IMR-90 (cell line): Measurements from ENCODE around the gene FOXC1. TPM values are rescaled to one million over a fixed set of nuclear protein-coding genes. Genes with fewer than 3 reads are reported as not detected.

Source experiments
- ATAC-seq: fragments of 200-7000 bp; cut with Tn5 transposase; 2 replicates; pipeline ENCODE4 v1.9.1; 2020; ENCODE audit warnings: low read depth, mild to moderate bottlenecking, moderate library complexity
- BruUV-seq: library from RNA; stranded (reverse); fragments of 400-500 nt; replicated peaks from 2 replicates; lab custom pipeline; 2021; lab: Mats Ljungman, UMichigan
- CTCF ChIA-PET: fragments of 300-600 bp; formaldehyde crosslinking; extraction: SDS; loops from one replicate; lab custom pipeline; 2021; ENCODE audit warnings: antibody characterized with exemption; lab: Yijun Ruan, JAX
- POLR2A ChIA-PET: fragments of 300-600 bp; sonication (Branson Sonifier 250); formaldehyde crosslinking; loops from one replicate; lab custom pipeline; 2022; ENCODE audit warnings: antibody characterized with exemption; ENCODE audit not compliant: unreplicated experiment; lab: Charles Lee
- DNase-seq: peaks from one replicate; pipeline ENCODE4 v3.0.0; 2013
- H2AFZ ChIP-seq: replicated peaks from 2 replicates; pipeline ENCODE3; 2013; ENCODE audit warnings: low read length, mild to moderate bottlenecking; ENCODE audit not compliant: poor library complexity
- H2AK5ac ChIP-seq: 2 replicates; pipeline ENCODE4 v1.6.1; 2013; ENCODE audit warnings: low read depth, low read length, inconsistent platforms
- H2AK9ac ChIP-seq: replicated peaks from 2 replicates; pipeline ENCODE3; 2013; ENCODE audit warnings: mild to moderate bottlenecking, low read depth, low read length, moderate library complexity; ENCODE audit not compliant: poor library complexity
- H2BK120ac ChIP-seq: 2 replicates; pipeline ENCODE4 v1.6.1; 2013; ENCODE audit warnings: low read depth, low read length, inconsistent platforms
- H2BK15ac ChIP-seq: 3 replicates; pipeline ENCODE4 v1.6.1; 2013; ENCODE audit warnings: low read depth, low read length, inconsistent platforms
- H2BK20ac ChIP-seq: 2 replicates; pipeline ENCODE4 v1.6.1; 2013; ENCODE audit warnings: low read depth, mild to moderate bottlenecking, inconsistent platforms, low read length, moderate library complexity
- H2BK5ac ChIP-seq: 2 replicates; pipeline ENCODE4 v1.6.1; 2013; ENCODE audit warnings: mild to moderate bottlenecking, low read depth, low read length, inconsistent platforms; ENCODE audit not compliant: poor library complexity, severe bottlenecking
- H3K14ac ChIP-seq: replicated peaks from 2 replicates; pipeline ENCODE4 v1.6.1; 2013; ENCODE audit warnings: low read depth, low read length, inconsistent platforms
- H3K18ac ChIP-seq: 2 replicates; pipeline ENCODE4 v1.6.1; 2013; ENCODE audit warnings: low read depth, low read length, control low read depth
- H3K23ac ChIP-seq: 2 replicates; pipeline ENCODE4 v1.6.1; 2013; ENCODE audit warnings: low read depth, low read length, inconsistent platforms
- H3K27ac ChIP-seq: 2 replicates; pipeline ENCODE4 v1.5.1; 2013; ENCODE audit warnings: mild to moderate bottlenecking, control low read depth, low read length; ENCODE audit not compliant: insufficient read depth
- H3K27me3 ChIP-seq: 2 replicates; pipeline ENCODE4 v1.6.1; 2013; ENCODE audit warnings: low read length; ENCODE audit not compliant: control insufficient read depth, insufficient read depth
- H3K36me3 ChIP-seq: 2 replicates; pipeline ENCODE4 v1.6.1; 2013; ENCODE audit warnings: low read length, mixed read lengths; ENCODE audit not compliant: control insufficient read depth, insufficient read depth
- H3K4ac ChIP-seq: 2 replicates; pipeline ENCODE4 v1.6.1; 2013; ENCODE audit warnings: low read depth, low read length, inconsistent platforms
- H3K4me1 ChIP-seq: 2 replicates; pipeline ENCODE4 v1.6.1; 2013; ENCODE audit warnings: low read length, mixed read lengths; ENCODE audit not compliant: control insufficient read depth, insufficient read depth
- H3K4me2 ChIP-seq: 2 replicates; pipeline ENCODE4 v1.6.1; 2013; ENCODE audit warnings: low read depth, mild to moderate bottlenecking, control low read depth, low read length, moderate library complexity
- H3K4me3 ChIP-seq: 2 replicates; pipeline ENCODE4 v1.5.1; 2013; ENCODE audit warnings: low read depth, mild to moderate bottlenecking, control low read depth, low read length, moderate library complexity; ENCODE audit not compliant: insufficient read depth
- H3K56ac ChIP-seq: 2 replicates; pipeline ENCODE4 v1.6.1; 2013; ENCODE audit warnings: low read length, inconsistent platforms; ENCODE audit not compliant: insufficient read depth; ENCODE audit errors: extremely low read depth
- H3K79me1 ChIP-seq, 2 experiments: 2 replicates each; pipeline ENCODE4 v1.6.1; 2013; ENCODE audit warnings: low read length in 2 of 2, inconsistent platforms in 1 of 2, low read depth in 1 of 2
- H3K9ac ChIP-seq: 2 replicates; pipeline ENCODE4 v1.6.1; 2013; ENCODE audit warnings: low read depth, low read length, control low read depth
- H3K9me1 ChIP-seq: 2 replicates; pipeline ENCODE4 v1.6.1; 2013; ENCODE audit warnings: low read length, inconsistent platforms; ENCODE audit not compliant: insufficient read depth
- H3K9me3 ChIP-seq: 2 replicates; pipeline ENCODE4 v1.6.1; 2013; ENCODE audit warnings: low read length; ENCODE audit not compliant: control insufficient read depth, insufficient read depth
- H4K20me1 ChIP-seq: 2 replicates; pipeline ENCODE4 v1.6.1; 2013; ENCODE audit warnings: low read length, inconsistent platforms; ENCODE audit not compliant: insufficient read depth
- H4K5ac ChIP-seq: 2 replicates; pipeline ENCODE4 v1.6.1; 2013; ENCODE audit warnings: mild to moderate bottlenecking, low read depth, low read length, control low read depth
- H4K8ac ChIP-seq, 2 experiments: 2 replicates each; pipeline ENCODE4 v1.6.1; 2013; ENCODE audit warnings: low read depth in 2 of 2, low read length in 2 of 2, control low read depth in 1 of 2, inconsistent platforms in 1 of 2
- H4K91ac ChIP-seq: 2 replicates; pipeline ENCODE4 v1.6.1; 2013; ENCODE audit warnings: low read depth, low read length, inconsistent platforms; ENCODE audit not compliant: insufficient read depth
- CEBPB ChIP-seq: IDR thresholded peaks from 2 replicates; pipeline ENCODE4 v1.6.1; 2012; ENCODE audit warnings: low read depth, low read length, improper control_type of control experiment
- CHD1 ChIP-seq: IDR thresholded peaks from 2 replicates; pipeline ENCODE4 v1.6.1; 2012; ENCODE audit warnings: low read depth, low read length, improper control_type of control experiment
- CTCF ChIP-seq: conservative IDR thresholded peaks from 2 replicates; pipeline ENCODE4 v1.5.1; 2012; ENCODE audit warnings: mild to moderate bottlenecking, low read depth, low read length, improper control_type of control experiment
- ELK1 ChIP-seq: fragments of 150-350 bp; IDR thresholded peaks from 2 replicates; pipeline ENCODE4 v1.6.1; 2016; ENCODE audit warnings: low read depth, mild to moderate bottlenecking, low read length, moderate library complexity, borderline replicate concordance
- MXI1 ChIP-seq: IDR thresholded peaks from 2 replicates; pipeline ENCODE4 v1.6.1; 2012; ENCODE audit warnings: low read depth, mild to moderate bottlenecking, low read length, moderate library complexity, borderline replicate concordance
- NFE2L2 ChIP-seq: fragments of 150-350 bp; IDR thresholded peaks from 2 replicates; pipeline ENCODE4 v1.6.1; 2016; ENCODE audit warnings: low read depth, mild to moderate bottlenecking, low read length
- POLR2A ChIP-seq: IDR thresholded peaks from 2 replicates; pipeline ENCODE4 v1.6.1; 2012; ENCODE audit warnings: mild to moderate bottlenecking, low read depth, low read length
- RCOR1 ChIP-seq: IDR thresholded peaks from 2 replicates; pipeline ENCODE4 v1.6.1; 2012; ENCODE audit warnings: mild to moderate bottlenecking, low read length, improper control_type of control experiment; ENCODE audit not compliant: insufficient replicate concordance
- RFX5 ChIP-seq: IDR thresholded peaks from 2 replicates; pipeline ENCODE4 v1.8.0; 2012; ENCODE audit warnings: low read depth, mild to moderate bottlenecking, low read length, moderate library complexity
- SMC3 ChIP-seq: fragments of 150-350 bp; IDR thresholded peaks from 2 replicates; pipeline ENCODE4 v1.6.1; 2016; ENCODE audit warnings: low read depth, mild to moderate bottlenecking, antibody characterized with exemption, low read length, moderate library complexity
- USF2 ChIP-seq: fragments of 150-350 bp; IDR thresholded peaks from 2 replicates; pipeline ENCODE4 v1.6.1; 2017; ENCODE audit warnings: mild to moderate bottlenecking, antibody characterized with exemption, low read length, low read depth
- WGBS, 2 experiments: methylation state at CpG; one replicate each; pipeline versions ENCODE4 v1.1.5 to v1.1.7; 2013; ENCODE audit warnings: missing lambda C conversion rate in 2 of 2; ENCODE audit not compliant: insufficient read length in 1 of 2; ENCODE audit errors: extremely low coverage in 2 of 2; 5-methylcytosine and 5-hydroxymethylcytosine counted together
- dilution Hi-C: fragments of 300-500 bp; cut with HindIII; formaldehyde crosslinking; loops from one replicate; pipeline ENCODE4 v1.14.3; 2018; ENCODE audit warnings: low sequenced_read_pairs; ENCODE audit not compliant: unreplicated experiment
- in situ Hi-C: fragments of 300-500 bp; cut with MboI; formaldehyde crosslinking; loops from 3 replicates; pipeline ENCODE4 v1.14.3; 2019; ENCODE audit warnings: low sequenced_read_pairs, inconsistent platforms, mixed read lengths
- intact Hi-C: fragments of 100-400 bp; cut with micrococcal nuclease; formaldehyde crosslinking; loops from 2 replicates; pipeline ENCODE4 v1.10.0; 2022
- polyA plus RNA-seq, 3 experiments: library from polyadenylated mRNA; depleted of rRNA; stranded (reverse); fragments of >200 nt; gene quantifications; 2 replicates each; pipeline ENCODE4 v1.2.3, GENCODE V29; 2012; ENCODE audit warnings: low replicate concordance in 1 of 3
- total RNA-seq: library from RNA; depleted of rRNA; stranded (reverse); fragments of >200 nt; gene quantifications from 2 replicates; pipeline ENCODE4 v1.2.3, GENCODE V29; 2012

Gene FOXC1
- total and polyA plus RNA-seq, 2 of the 4 experiments (the other 2 are of a cell fraction), result 1.3 to 4.0 TPM

- DNase-seq (no peak), ATAC-seq (no peak)
- Histone ChIP-seq H4K20me1 (no peaks in the 10 kb centered on the region), H2BK120ac (no peak overlapping the region), H3K4me2 (no peak overlapping the region), H3K9me1 (no peaks in the 10 kb centered on the region; the same call in 1 of the 2 replicates), H3K27ac (no peak overlapping the region), H3K4ac (no peak overlapping the region), H3K79me1 (no peaks in the 10 kb centered on the region), H3K56ac (no peak overlapping the region), H3K9me3 (no peaks in the 10 kb centered on the region), H4K5ac (no peak overlapping the region), H2AK5ac (no peak overlapping the region), H3K4me1 (peaks cover 8% of the 10 kb centered on the region; the same call in 1 of the 2 replicates), H3K4me3 (no peak overlapping the region), H4K8ac (no peak overlapping the region), H3K23ac (no peak overlapping the region), H2BK15ac (no peak overlapping the region), H2AK9ac (no peak overlapping the region), H2BK5ac (no peak overlapping the region), H3K9ac (no peak overlapping the region), H3K36me3 (no peaks in the 10 kb centered on the region), H2AFZ (no peak overlapping the region), H3K18ac (no peak overlapping the region), H4K91ac (no peak overlapping the region), H3K27me3 (no peaks in the 10 kb centered on the region), H3K14ac (no peak overlapping the region), H2BK20ac (no peak overlapping the region)
- in situ Hi-C loops, result no loop called here
- no TSS peak for BruUV-seq
- intact Hi-C loops, result no loop called here
- ChIA-PET CTCF (no interaction called here), POLR2A (no interaction called here)
- WGBS, 2 experiments, result 90% methylated on average over 2 of the region's 8 CpGs; no CpG with 5 or more reads in 1 of the 2 experiments
- dilution Hi-C loops, result no loop called here
- TF ChIP-seq ELK1 (no peak), CHD1 (no peak), POLR2A (no peak), NFE2L2 (no peak), CEBPB (no peak), CTCF (no peak), RFX5 (no peak), SMC3 (no peak), MXI1 (no peak), USF2 (no peak), RCOR1 (no peak)
Measured at GRCh38 chr6:1640476-1640875, 30.8 kb downstream of the FOXC1 start.
